Right atrium auricular region (tissue), 2 donors: ENCODE measurements around the gene PRSS57. TPM values are rescaled to one million over a fixed set of nuclear protein-coding genes. Genes with fewer than 3 reads are reported as not detected.
"Not testable (repeated sequence)": the region's sequence is repeated elsewhere in the genome, so short reads cannot be mapped to it uniquely, and the experiment has no call there.

ENCODE experiments used
- DNase-seq: peaks from one replicate; pipeline ENCODE4 v3.0.0-alpha.2; 2019; ENCODE audit warnings: low spot score
- H3K27ac ChIP-seq, 2 donors: fragments of 200-600 bp; sonication (generic); 1 replicate in 1 of 2; 2 replicates in 1 of 2; pipeline ENCODE4 v1.5.1; 2016 to 2019
- H3K27me3 ChIP-seq, 2 donors: fragments of 200-600 bp; sonication (generic); one replicate each; pipeline versions ENCODE4 v1.5.1 to v1.6.0; 2017 to 2019
- H3K36me3 ChIP-seq: fragments of 200-600 bp; sonication (generic); one replicate; pipeline ENCODE4 v1.5.1; 2016
- H3K4me1 ChIP-seq, 2 donors: fragments of 200-600 bp; sonication (generic); one replicate each; pipeline versions ENCODE4 v1.5.1 to v1.6.0; 2017 to 2019
- H3K4me3 ChIP-seq, 2 donors: fragments of 200-600 bp; sonication (generic); 1 replicate in 1 of 2; 2 replicates in 1 of 2; pipeline ENCODE4 v1.5.1; 2017 to 2019; ENCODE audit warnings: mild to moderate bottlenecking in 1 of 2, moderate library complexity in 1 of 2
- H3K9me3 ChIP-seq, 2 donors: fragments of 200-600 bp; sonication (generic); one replicate each; pipeline ENCODE4 v1.5.1; 2019
- CTCF ChIP-seq, 2 donors: fragments of 200-600 bp; sonication (generic); IDR thresholded peaks; one replicate each; pipeline ENCODE4 v1.5.1; 2019; ENCODE audit warnings: antibody characterized with exemption in 2 of 2
- total RNA-seq, 2 donors: library from RNA; depleted of rRNA; stranded (reverse); fragments of >200 nt; gene quantifications; one replicate each; pipeline ENCODE4 v1.1.0, GENCODE V29; 2016

Gene PRSS57
- total RNA-seq, 2 donors from 2014 or later = not detected

GRCh38 chr19:732148-733069 lies 37.2 kb upstream of the PRSS57 start:
- Histone ChIP-seq H3K4me1 (peaks cover 0 to 20% of the 10 kb centered on the region in 2 donors), H3K27ac (no peak overlapping the region), H3K4me3 (no peak overlapping the region), H3K27me3 (no peaks in the 10 kb centered on the region), H3K36me3 (peaks cover 7% of the 10 kb centered on the region), H3K9me3 (no peaks in the 10 kb centered on the region)
- TF ChIP-seq CTCF (IDR thresholded peaks at IDR 0.05) = no peak
- DNase-seq = no peak

- no peak for DNase-seq
- TF ChIP-seq CTCF (IDR thresholded peaks at IDR 0.05) = no peak
- H3K27ac ChIP-seq = no peak overlapping the region
- H3K9me3 ChIP-seq = no peaks in the 10 kb centered on the region
- H3K36me3 ChIP-seq = peaks cover 8% of the 10 kb centered on the region
- no peaks in the 10 kb centered on the region for H3K27me3 ChIP-seq
- H3K4me1 ChIP-seq = peaks cover 0 to 22% of the 10 kb centered on the region in 2 donors
- H3K4me3 ChIP-seq = no peak overlapping the region
These were observed 35.7 kb upstream of the PRSS57 start for GRCh38 chr19:731000-731399.

GRCh38 chr19:729965-730668 lies 34.9 kb upstream of the PRSS57 start:
- Histone ChIP-seq H3K36me3 (peaks cover 6% of the 10 kb centered on the region), H3K4me1 (peaks cover 0 to 22% of the 10 kb centered on the region in 2 donors), H3K27ac (no peak overlapping the region)

GRCh38 chr19:729564-729963 lies 34.3 kb upstream of the PRSS57 start:
- not testable (repeated sequence) for DNase-seq, H3K27ac ChIP-seq, H3K9me3 ChIP-seq, H3K27me3 ChIP-seq, H3K36me3 ChIP-seq, H3K4me3 ChIP-seq
- peaks cover 0 to 22% of the 10 kb centered on the region in 2 donors for H3K4me1 ChIP-seq

More at GRCh38 chr19:729965-730668, 34.9 kb upstream of the PRSS57 start:
- H3K4me3 ChIP-seq = no peak overlapping the region
- no peak for DNase-seq
- no peaks in the 10 kb centered on the region for H3K27me3 ChIP-seq
- no peak for TF ChIP-seq CTCF (IDR thresholded peaks at IDR 0.05)
- no peaks in the 10 kb centered on the region for H3K9me3 ChIP-seq

GRCh38 chr19:728011-728410 lies 32.8 kb upstream of the PRSS57 start:
- H3K27me3 ChIP-seq = no peaks in the 10 kb centered on the region
- no peaks in the 10 kb centered on the region for H3K9me3 ChIP-seq
- H3K4me3 ChIP-seq = no peak overlapping the region
- peak overlapping the region; percentile 59 to 73 for H3K27ac ChIP-seq
- H3K36me3 ChIP-seq = peaks cover 6% of the 10 kb centered on the region
- no peak for TF ChIP-seq CTCF (IDR thresholded peaks at IDR 0.05)
- peaks cover 0 to 26% of the 10 kb centered on the region in 2 donors for H3K4me1 ChIP-seq
- DNase-seq = peak; percentile 78
